K562 (cell line): ENCODE data around the gene POLR3GL. TPM values are rescaled to one million over a fixed set of nuclear protein-coding genes. Genes with fewer than 3 reads are reported as not detected.

Source experiments
- ARID4B ChIP-seq: sonication (generic); formaldehyde crosslinking; IDR thresholded peaks from 2 replicates; pipeline ENCODE4 v1.8.0; 2022; ENCODE audit warnings: mild to moderate bottlenecking, missing genetic modification reagents
- CEBPB ChIP-seq: fragments of 450-650 bp; IDR thresholded peaks from 2 replicates; pipeline ENCODE4 v1.6.1; 2016; ENCODE audit warnings: missing genetic modification characterization, missing compliant biosample characterization
- ESRRA ChIP-seq: fragments of 450-650 bp; IDR thresholded peaks from 2 replicates; pipeline ENCODE4 v1.6.1; 2014; ENCODE audit warnings: low read depth, mild to moderate bottlenecking, moderate library complexity, borderline replicate concordance
- FIP1L1 ChIP-seq: fragments of 200-400 bp; formaldehyde crosslinking; IDR thresholded peaks from 2 replicates; pipeline ENCODE4 v1.6.1; 2018; ENCODE audit warnings: mild to moderate bottlenecking, low read depth, low read length; ENCODE audit not compliant: poor library complexity, severe bottlenecking
- FOXJ3 ChIP-seq: sonication (generic); formaldehyde crosslinking; IDR thresholded peaks from 2 replicates; pipeline ENCODE4 v1.4.0; 2020; ENCODE audit warnings: mild to moderate bottlenecking, missing genetic modification reagents
- GTF3C2 ChIP-seq: IDR thresholded peaks from 3 replicates; pipeline ENCODE4 v1.6.1; 2011; ENCODE audit warnings: borderline replicate concordance, mild to moderate bottlenecking, moderate library complexity; ENCODE audit not compliant: insufficient read length; ENCODE audit errors: extremely low read depth
- HDAC2 ChIP-seq: fragments of 450-650 bp; IDR thresholded peaks from 2 replicates; pipeline ENCODE4 v1.6.1; 2016; ENCODE audit warnings: mild to moderate bottlenecking
- ZEB2 ChIP-seq: fragments of 450-650 bp; IDR thresholded peaks from 2 replicates; pipeline ENCODE4 v1.6.1; 2016
- ZNF740 ChIP-seq, 3 experiments: fragments of 200-800 bp in 1 of 3; sonication (Bioruptor generic) in 1 of 3; sonication (generic) in 1 of 3; formaldehyde crosslinking in 1 of 3; IDR thresholded peaks; 2 replicates each; pipeline versions ENCODE4 v1.6.1 to v1.8.0; 2016 to 2022; ENCODE audit warnings: mild to moderate bottlenecking in 2 of 3, missing compliant biosample characterization in 2 of 3, missing genetic modification characterization in 2 of 3, missing genetic modification reagents in 1 of 3
- polyA plus RNA-seq, 8 experiments: library from polyadenylated mRNA; depleted of rRNA in 4 of 8; stranded (reverse) in 5 of 8; unstranded in 3 of 8; fragments of >200 nt; fragmentation: Nextera tagmentation in 2 of 8; fragmentation: Illumina TruSeq in 1 of 8; extraction: Ambion mirVana in 2 of 8; extraction: Trizol in 1 of 8; gene quantifications; 2 replicates each; pipeline versions ENCODE4 v1.2.1 to v1.2.3, GENCODE V29; 2011 to 2014; ENCODE audit warnings: inconsistent platforms in 1 of 8, missing spikeins in 1 of 8
- total RNA-seq, 7 experiments: library from RNA; depleted of rRNA in 6 of 7; stranded (reverse); fragments of >200 nt in 6 of 7; fragmentation: Illumina TruSeq in 2 of 7; extraction: Trizol in 2 of 7; gene quantifications; 2 replicates each; pipeline versions ENCODE4 v1.2.1 to v1.2.3, GENCODE V29; 2011 to 2021; ENCODE audit warnings: low replicate concordance in 1 of 7
- TF ChIP-seq, protein P1 (sequence below): fragments of 250-450 bp; sonication (Bioruptor Pico); IDR thresholded peaks from 2 replicates; pipeline ENCODE4 v1.5.0; 2021
- TF ChIP-seq, protein P2 (sequence below): sonication (generic); formaldehyde crosslinking; IDR thresholded peaks from 2 replicates; pipeline ENCODE4 v1.8.0; 2022; ENCODE audit warnings: mild to moderate bottlenecking, missing genetic modification reagents
- TF ChIP-seq, protein P3 (sequence below): fragments of 450-650 bp; IDR thresholded peaks from 2 replicates; pipeline ENCODE4 v1.6.1; 2017; ENCODE audit warnings: mild to moderate bottlenecking, moderate library complexity
- TF ChIP-seq, protein P4 (sequence below): fragments of 250-450 bp; sonication (Bioruptor Pico); IDR thresholded peaks from 2 replicates; pipeline ENCODE4 v1.8.0; 2022; ENCODE audit warnings: moderate library complexity, mild to moderate bottlenecking, inconsistent platforms

POLR3GL gene
- total and polyA plus RNA-seq, 9 of the 15 experiments (the other 6 are each of a cell fraction or from before 2014, with no cell fraction given): 14.6 to 48.4 (median 38.2) TPM

DNA sequence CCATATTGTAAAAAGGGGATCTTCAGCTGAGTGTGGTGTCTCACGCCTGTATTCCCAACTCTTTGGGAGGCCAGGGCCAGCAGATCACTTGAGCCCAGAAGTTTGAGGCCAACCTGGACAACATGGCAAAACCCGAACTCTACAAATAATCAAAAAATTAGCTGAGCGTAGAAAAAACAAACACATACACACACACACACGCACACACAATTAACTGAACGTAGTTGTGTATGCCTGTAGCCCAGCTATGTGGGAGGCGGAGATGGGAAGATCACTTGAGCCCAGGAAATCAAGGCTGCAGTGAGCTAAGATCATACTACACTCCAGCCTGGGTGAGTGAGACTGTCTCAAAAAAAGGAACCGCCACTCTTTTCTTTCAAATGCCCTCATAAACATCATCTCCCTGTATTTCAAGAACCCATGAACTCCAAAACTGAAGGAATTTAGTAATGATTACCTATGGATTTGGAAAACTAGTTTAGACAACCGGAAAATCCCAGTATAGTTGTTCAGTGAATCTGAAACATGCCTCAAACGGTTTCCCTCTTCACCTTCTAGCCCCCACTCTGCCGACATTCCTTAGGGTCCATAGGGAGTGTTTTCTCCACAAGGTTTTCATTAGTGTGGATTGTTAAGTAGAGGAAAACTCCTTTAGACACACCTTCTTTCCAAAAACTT is 27.4 kb downstream of the POLR3GL start (continued):
- 0 out of 2 replicates have a peak, but pooled peaks have one; percentile 14 for TF ChIP-seq ESRRA
- TF ChIP-seq FOXJ3 (CRISPR knock-in tag): no peak
- TF ChIP-seq, protein P1, sequence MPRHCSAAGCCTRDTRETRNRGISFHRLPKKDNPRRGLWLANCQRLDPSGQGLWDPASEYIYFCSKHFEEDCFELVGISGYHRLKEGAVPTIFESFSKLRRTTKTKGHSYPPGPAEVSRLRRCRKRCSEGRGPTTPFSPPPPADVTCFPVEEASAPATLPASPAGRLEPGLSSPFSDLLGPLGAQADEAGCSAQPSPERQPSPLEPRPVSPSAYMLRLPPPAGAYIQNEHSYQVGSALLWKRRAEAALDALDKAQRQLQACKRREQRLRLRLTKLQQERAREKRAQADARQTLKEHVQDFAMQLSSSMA (CRISPR knock-in tag): peak; percentile 68
- TF ChIP-seq, protein P2, sequence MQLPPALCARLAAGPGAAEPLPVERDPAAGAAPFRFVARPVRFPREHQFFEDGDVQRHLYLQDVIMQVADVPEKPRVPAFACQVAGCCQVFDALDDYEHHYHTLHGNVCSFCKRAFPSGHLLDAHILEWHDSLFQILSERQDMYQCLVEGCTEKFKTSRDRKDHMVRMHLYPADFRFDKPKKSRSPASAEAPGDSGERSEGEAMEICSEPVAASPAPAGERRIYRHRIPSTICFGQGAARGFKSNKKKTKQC (CRISPR knock-in tag): no peak
- no peak for TF ChIP-seq GTF3C2
- TF ChIP-seq HDAC2: no peak
- TF ChIP-seq ARID4B: no peak
- TF ChIP-seq FIP1L1: peak; percentile 30
- TF ChIP-seq, protein P3, sequence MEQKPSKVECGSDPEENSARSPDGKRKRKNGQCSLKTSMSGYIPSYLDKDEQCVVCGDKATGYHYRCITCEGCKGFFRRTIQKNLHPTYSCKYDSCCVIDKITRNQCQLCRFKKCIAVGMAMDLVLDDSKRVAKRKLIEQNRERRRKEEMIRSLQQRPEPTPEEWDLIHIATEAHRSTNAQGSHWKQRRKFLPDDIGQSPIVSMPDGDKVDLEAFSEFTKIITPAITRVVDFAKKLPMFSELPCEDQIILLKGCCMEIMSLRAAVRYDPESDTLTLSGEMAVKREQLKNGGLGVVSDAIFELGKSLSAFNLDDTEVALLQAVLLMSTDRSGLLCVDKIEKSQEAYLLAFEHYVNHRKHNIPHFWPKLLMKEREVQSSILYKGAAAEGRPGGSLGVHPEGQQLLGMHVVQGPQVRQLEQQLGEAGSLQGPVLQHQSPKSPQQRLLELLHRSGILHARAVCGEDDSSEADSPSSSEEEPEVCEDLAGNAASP: no peak
- TF ChIP-seq ZEB2: no peak
- TF ChIP-seq, protein P4, sequence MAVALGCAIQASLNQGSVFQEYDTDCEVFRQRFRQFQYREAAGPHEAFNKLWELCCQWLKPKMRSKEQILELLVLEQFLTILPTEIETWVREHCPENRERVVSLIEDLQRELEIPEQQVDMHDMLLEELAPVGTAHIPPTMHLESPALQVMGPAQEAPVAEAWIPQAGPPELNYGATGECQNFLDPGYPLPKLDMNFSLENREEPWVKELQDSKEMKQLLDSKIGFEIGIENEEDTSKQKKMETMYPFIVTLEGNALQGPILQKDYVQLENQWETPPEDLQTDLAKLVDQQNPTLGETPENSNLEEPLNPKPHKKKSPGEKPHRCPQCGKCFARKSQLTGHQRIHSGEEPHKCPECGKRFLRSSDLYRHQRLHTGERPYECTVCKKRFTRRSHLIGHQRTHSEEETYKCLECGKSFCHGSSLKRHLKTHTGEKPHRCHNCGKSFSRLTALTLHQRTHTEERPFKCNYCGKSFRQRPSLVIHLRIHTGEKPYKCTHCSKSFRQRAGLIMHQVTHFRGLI (CRISPR knock-in tag): no peak
- no peak for TF ChIP-seq ZNF740 (CRISPR knock-in tag; IDR thresholded peaks at IDR 0.05)
- no peak for TF ChIP-seq ZNF740 (tag; IDR thresholded peaks at IDR 0.05)
- no peak for TF ChIP-seq CEBPB (tag)
